HG03095 (cell line): ENCODE results near the gene CEP162.
"Not testable (repeated sequence)": the region's sequence is repeated elsewhere in the genome, so short reads cannot be mapped to it uniquely, and the experiment has no call there.

Source experiments
- ATAC-seq: cut with Tn5 transposase; IDR thresholded peaks from one replicate; pipeline ENCODE4 v1.9.1; 2021; ENCODE audit warnings: moderate library complexity; ENCODE audit not compliant: unreplicated experiment

Gene CEP162

GRCh38 chr6:84164328-84164727, 63.1 kb downstream of the CEP162 start:
- ATAC-seq = not testable (repeated sequence)

DNA sequence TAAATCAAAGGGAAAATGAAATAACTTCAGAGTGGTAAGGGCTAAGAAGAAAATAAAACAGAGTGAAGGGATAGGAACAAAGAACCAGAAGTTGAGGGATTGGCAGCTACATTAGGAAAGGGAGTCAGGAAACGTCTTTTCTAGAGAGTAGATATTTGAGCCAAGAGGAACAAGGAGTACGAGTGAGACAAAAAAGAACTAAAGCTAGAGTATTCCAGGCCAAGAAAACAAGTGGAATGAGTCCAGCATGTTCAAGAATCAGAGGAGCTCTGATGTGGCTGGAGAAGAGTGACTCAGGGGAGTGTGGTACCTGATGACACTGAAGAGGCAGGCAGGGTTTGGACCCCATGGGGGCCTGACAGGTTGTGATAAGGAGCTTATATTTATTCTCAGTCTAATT, 66.3 kb downstream of the CEP162 start:
- no peak for ATAC-seq

GRCh38 chr6:84156306-84156705, 71.1 kb downstream of the CEP162 start:
- ATAC-seq = no peak

- ATAC-seq = no peak
These were observed 75.8 kb downstream of the CEP162 start for GRCh38 chr6:84151669-84152068.

DNA sequence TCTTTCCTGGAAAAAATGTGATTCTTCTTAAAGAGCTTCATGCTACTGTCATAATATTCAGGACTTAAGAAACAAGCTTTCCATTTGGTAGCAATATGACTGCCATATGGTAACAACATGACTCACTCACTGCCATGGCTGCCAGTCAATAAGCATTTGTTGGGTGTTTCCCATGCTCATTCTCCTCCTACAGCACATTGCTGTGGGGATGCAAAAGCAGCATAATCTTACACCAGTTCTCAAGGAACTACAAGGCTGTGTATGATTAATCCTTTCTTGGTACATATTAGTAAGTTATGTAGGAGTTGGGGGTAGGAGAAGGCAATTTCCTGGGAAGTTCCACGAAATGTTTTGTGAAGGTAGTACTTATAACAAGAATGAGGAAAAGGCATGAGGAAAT, 76.7 kb downstream of the CEP162 start:
- ATAC-seq = no peak

GRCh38 chr6:84141521-84141920, 85.9 kb downstream of the CEP162 start:
- no peak for ATAC-seq

- ATAC-seq = no peak
These were observed 88.1 kb downstream of the CEP162 start for GRCh38 chr6:84139311-84139710.

DNA sequence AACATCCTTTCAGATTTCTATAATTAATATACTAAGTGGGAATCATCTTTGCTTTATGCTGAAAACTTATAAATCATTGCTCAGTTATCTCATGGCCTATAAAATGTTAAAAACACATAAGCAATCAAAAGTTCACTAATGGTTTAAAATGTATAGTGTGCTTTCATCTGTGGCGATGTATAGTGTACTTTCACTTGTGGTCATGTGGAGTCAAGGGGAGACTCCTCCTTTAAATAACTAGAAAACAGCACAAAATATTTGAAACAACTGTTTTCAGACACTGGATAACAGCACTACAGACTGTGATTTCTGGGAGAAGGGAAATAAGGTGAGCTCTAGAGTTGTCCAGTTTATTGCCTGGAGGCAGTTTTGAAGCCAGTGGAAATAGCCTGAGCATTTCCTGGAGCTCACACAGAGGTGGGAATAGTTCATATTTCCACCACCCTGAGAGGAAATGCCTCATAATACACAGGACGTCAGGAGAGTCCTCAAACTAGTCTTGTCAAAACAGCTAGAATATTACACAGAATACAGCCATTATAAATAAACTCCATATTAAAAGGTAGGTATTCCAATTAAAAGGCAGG, 89.4 kb downstream of the CEP162 start:
- no peak for ATAC-seq

DNA sequence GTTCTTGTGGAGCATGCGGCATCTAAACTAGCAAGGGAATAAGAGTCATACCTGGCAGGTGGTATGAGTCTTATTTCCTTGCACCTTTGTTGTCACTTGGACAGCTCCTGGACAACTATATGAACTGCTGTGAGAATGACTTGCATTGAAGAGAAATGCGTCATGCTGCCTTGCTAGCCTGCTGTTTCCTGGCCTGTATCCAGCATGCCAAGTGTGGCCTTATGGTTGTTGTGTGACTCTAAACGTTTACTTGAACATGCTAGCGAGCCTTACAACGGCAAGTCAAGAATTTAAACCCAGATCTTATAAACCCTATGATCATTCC, 90.4 kb downstream of the CEP162 start:
- ATAC-seq = no peak

- ATAC-seq = no peak
These were observed 90.9 kb downstream of the CEP162 start for GRCh38 chr6:84136364-84137050.

GRCh38 chr6:84135291-84135690, 92.2 kb downstream of the CEP162 start:
- ATAC-seq = no peak

GRCh38 chr6:84133385-84133784, 94.1 kb downstream of the CEP162 start:
- ATAC-seq = not testable (repeated sequence)

GRCh38 chr6:84129588-84129987, 97.9 kb downstream of the CEP162 start:
- ATAC-seq = not testable (repeated sequence)

DNA sequence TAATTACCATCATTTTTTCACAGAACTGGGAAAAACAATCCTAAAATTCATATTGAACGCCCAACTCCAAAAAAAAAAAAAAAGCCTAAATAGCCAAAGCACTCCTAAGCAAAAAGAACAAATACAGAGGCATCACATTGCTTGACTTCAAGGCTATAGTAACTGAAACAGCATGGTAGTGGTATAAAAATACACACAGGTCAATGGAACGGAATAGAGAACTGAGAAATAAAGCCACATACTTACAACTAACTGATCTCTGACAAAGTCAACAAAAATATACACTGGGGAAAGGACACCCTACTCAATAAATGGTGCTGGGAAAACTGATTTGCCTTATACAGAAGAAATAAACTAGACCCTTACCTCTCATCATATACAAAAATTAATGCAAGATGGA, 104.3 kb downstream of the CEP162 start:
- no peak for ATAC-seq

DNA sequence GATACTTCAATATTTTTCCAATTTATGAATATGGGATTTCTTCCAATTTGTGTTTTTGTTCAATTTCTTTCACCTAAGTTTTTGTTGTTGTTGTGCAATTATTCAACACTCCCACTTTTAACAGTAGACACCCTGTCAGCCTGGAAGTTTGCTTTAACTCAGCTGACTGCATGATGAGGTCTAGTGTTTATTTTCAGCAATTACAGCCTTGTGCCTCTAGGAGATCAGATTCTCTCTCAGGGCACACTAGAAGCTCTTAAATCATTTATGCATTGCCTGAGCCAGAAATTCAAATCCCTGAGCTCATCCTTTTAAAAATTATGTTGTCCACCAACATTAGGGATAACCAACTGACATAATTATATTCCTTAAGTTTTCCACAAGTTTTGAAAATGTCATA, 108.2 kb downstream of the CEP162 start:
- no peak for ATAC-seq

- ATAC-seq = no peak
These were observed 109.3 kb downstream of the CEP162 start for GRCh38 chr6:84118191-84118590.

DNA sequence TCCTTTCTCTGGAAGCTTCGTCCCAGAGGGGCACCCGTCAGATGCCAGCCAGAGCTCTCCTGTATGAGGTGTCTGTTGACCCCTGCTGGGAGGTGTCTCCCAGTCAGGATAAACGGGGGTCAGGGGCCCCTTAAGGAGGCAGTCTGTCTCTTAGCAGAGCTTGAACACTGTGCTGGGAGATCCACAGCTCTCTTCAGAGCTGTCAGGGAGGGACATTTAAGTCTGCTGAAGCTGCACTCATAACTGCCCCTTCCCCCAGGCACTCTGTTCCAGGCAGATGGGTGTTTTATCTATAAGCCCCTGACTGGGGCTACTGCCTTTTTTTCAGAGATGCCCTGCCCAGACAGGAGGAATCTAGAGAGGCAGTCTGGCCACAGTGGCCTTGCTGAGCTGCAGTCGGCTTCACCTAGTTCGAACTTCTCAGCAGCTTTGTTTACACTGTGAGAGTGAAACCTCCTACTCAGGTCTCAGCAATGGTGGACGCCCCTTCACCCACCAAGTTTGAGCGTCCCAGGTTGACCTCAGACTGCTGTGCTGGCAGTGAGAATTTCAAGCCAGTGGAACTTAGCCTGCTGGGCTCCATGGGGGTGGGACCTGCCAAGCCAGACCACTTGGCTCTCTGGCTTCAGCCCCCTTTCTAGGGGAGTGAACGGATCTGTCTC, 112.4 kb downstream of the CEP162 start:
- not testable (repeated sequence) for ATAC-seq

DNA sequence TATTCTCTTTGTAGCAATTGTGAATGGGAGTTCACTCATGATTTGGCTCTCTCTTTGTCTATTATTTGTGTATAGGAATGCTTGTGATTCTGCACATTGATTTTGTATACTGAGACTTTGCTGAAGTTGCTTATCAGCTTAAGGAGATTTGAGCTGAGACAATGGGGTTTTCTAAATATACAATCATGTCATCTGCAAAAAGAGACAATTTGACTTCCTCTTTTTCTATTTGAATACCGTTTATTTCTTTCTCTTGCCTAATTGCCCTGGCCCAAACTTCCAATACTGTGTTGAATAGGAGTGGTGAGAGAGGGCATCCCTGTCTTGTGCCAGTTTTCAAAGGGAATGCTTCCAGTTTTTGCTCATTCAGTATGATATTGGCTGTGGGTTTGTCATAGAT, 116.1 kb downstream of the CEP162 start:
- not testable (repeated sequence) for ATAC-seq

- no peak for ATAC-seq
These were observed 119.9 kb downstream of the CEP162 start for GRCh38 chr6:84107495-84107894.

DNA sequence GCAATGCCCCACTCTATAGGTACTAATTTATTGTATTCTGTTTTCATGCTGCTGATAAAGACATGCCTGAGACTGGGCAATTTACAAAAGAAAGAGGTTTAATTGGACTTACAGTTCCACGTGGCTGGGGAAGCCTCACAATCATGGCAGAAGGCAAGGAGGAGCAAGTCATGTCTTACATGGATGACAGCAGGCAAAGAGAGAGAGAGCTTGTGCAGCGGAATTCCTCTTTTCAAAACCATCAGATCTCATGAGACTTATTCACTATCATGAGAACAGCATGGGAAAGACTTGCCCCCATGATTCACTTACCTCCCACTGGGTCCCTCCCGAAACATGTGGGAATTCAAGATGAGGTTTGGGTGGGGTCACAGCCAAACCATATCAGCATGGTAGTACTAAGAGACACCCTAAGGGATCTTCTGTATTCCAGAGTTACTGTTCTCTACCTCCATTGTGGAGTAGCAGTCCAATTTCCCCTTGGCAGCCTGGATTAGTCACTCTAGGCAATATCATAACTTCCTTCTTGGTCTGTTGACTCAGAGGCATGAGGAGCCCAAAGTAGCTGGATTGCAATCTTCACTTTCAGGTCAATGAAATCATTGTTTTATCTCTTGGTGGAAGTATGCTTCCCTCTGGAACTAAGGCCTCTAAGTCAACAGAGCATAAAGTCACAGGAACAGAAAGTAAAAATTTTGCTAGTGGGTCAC, 122.1 kb downstream of the CEP162 start:
- ATAC-seq = not testable (repeated sequence)

GRCh38 chr6:84103029-84103428, 124.4 kb downstream of the CEP162 start:
- no peak for ATAC-seq

DNA sequence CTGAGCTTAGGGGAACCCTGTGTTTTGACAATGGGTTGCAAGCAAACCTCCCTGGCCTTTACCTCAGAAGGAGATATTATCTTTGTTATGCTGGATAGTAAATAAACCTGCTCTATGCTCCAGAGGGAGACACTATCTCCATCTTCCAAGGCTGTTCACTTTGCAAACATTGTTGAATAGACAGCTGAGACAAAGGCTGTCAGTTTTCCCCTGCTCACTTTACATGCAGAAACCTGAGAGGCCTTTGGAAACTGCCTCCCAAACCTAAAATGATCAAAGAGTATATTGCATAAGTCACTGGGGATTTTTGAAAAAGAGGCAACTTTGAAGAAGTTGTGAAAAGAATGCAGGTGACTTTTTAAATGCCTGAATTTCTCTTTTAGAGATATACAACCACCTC, 132.3 kb downstream of the CEP162 start:
- no peak for ATAC-seq
